NCI-H748 (cell line): ENCODE data around the gene NEB.
"Not testable (repeated sequence)": the region's sequence is repeated elsewhere in the genome, so short reads cannot be mapped to it uniquely, and the experiment has no call there.

Source experiments
- DNase-seq: peaks from one replicate; lab custom pipeline; 2025; ENCODE audit not compliant: unreplicated experiment; lab: John Stamatoyannopoulos, UW

NEB gene

DNA sequence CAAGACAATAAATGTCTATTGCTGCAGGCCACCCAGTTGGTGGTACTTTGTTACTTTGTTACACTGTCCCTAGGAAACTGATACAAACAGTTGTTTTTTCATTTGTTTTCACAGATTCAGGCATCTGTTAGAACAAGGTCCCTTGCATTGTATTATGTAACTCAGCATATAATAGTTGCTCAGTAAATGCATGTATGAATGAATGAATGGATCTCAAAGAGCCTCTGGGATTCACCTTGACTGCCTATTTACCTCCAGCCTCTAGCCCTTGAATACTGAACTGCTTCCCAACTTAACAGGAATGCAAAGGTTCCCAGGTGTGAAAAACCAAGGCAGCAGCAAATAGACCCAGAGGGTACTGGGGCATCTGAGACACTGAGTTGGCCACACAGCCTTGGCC is 27.4 kb upstream of the NEB start:
- no peak for DNase-seq

DNA sequence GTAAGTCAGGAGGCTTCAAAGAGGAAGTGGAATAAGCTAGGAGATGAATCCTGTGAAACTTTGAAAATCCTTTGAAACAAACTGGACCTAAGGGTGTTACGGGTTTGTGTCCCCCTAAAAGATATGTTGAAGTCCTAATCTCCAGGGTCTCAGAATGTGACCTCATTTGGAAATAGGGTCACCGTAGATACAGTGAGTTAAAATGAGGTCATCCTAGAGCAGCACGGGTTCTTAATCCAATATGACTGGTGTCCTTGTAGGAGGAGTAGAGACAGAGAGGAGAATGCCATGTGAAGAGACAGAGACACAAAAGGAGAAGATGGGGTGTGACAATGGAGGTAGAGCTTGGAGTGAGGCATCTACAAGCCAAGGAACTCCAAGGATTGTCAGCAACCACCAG is 26.9 kb upstream of the NEB start:
- no peak for DNase-seq

DNA sequence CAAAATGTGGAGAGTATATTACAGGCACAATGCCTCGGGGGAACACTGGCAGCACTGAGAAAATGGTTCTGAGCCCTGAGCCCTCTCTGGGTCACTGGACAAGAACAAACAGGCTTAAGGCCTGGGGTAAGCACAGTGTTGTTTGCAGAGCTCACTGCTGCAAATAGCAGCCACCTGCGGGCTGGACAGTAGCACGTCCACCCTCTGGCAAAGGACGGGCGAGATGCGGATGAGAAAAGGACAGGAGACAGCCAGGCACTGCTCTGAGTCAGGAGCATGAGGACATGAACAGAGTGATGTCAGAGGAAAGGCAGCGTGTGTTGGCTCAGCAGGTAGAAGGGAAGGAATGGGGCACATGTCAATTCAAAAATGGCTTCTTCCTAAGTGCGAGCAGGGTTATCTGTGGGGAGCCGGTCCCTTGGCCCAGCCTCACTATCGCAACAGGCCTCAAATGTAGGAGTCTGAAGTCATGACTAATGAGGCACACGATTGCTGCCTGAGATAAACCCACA is 25.9 kb upstream of the NEB start:
- peak; percentile 55 for DNase-seq

DNA sequence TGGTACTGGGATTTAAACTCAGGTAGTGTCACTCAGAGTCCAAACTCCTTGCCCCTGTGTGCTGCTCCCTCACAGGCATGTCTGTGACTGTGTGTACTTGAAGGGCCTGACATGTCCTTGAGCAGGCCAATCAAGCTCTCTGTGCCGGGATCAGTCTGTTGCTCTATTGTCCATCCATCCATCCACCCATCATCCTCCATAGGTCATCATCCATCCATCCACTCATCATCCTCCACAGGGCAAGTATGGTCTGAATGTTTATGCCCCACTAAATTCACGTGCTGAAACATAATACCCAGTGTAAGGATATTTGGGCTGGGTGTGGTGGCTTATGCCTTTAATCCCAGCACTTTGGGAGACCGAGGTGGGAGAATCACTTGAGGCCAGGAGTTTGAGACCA is 24.5 kb upstream of the NEB start:
- DNase-seq: no peak

DNA sequence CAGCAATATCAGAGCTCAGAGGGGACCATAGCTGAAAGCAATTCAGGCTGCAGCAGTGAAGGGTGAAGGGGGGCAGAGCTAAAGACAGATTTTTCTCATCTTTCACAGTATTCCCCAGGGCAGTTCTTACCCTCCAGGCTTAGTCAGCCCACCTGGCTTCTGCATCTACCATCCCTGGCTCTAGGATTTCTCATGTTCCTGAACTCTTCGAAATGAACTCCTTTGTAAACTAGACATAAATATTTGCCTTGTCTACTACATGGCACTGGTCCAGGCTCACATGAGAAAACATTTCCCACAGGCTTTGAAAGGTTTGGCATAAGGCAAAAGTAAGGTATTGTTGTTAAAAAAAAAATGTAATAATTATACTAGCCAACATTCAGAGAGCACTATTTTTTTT is 23.6 kb upstream of the NEB start:
- DNase-seq: peak; percentile 20

DNA sequence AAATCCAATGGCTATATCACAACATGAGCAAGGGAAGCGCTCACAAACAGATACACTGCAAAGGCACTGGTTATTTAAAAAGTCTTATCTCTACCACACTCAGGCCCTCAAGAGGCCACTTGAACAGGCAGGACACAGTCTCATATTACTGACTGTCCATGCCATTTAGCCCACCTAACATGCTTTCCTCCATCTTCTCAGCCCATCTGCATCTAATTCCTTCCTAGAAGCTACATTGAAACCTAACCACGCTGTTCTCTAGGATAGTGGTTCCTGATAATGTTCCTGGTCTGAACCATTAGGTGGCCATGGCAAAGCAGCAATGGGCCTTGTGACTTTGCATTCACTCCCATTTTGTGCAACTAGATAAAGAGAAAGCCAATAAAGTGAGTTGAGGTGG is 22.5 kb upstream of the NEB start:
- no peak for DNase-seq

DNA sequence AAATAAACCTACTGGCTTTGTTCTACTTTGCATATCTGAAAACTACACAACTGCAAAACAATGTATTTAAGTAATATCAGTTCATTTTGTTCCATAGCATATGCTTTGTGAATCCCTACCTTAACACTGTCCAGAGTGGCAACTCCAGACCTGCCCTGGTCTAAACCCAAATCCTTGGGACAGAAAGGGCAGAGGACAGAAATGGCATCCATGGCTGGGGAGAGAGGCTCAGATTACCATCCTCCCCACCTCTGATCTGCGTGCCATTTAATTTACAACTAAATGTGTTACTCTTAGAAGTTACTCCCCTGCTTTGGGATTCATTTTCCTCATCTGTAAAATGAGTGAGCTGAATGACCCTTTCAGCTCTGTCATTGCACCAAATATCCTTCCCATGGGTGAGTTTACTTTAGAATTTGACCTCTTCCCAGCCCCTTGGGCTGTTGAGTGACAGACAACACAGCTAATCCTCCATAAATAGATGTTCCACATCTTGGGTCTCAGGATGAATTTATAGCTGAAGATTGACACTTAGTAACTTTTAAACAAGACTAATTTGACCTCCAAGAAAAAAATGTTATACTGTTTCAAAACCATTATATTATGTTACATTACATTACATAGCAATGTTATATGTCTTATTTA is 20.1 kb upstream of the NEB start:
- DNase-seq: no peak

DNA sequence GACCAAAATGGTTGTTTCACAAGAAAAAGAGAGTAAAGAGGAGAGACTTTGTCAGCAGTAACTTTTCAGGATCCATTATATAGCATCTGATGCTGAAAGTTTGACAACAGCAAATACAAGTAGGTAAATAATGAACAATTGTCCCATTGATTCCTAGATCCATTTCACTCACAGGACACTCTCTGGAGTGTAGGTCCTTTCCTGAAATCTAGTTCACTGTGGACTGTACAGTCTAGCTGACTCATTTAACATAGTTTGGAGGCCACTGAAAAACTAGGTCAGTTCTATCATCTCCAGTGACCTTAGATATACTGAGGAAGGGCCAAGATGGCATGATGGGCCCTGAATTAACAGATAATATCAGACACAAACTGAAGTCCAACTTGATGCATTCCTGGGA is 19.3 kb upstream of the NEB start:
- no peak for DNase-seq

DNA sequence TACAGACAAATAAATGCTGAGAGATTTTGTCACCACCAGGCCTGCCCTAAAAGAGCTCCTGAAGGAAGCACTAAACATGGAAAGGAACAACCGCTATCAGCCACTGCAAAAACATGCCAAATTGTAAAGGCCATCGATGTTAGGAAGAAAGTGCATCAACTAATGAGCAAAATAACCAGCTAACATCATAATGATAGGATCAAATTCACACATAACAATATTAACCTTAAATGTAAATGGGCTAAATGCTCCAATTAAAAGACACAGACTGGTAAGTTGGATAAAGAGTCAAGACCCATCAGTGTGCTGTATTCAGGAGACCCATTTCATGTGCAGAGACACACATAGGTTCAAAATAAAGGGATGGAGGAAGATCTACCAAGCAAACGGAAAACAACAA is 11.0 kb upstream of the NEB start:
- not testable (repeated sequence) for DNase-seq

DNA sequence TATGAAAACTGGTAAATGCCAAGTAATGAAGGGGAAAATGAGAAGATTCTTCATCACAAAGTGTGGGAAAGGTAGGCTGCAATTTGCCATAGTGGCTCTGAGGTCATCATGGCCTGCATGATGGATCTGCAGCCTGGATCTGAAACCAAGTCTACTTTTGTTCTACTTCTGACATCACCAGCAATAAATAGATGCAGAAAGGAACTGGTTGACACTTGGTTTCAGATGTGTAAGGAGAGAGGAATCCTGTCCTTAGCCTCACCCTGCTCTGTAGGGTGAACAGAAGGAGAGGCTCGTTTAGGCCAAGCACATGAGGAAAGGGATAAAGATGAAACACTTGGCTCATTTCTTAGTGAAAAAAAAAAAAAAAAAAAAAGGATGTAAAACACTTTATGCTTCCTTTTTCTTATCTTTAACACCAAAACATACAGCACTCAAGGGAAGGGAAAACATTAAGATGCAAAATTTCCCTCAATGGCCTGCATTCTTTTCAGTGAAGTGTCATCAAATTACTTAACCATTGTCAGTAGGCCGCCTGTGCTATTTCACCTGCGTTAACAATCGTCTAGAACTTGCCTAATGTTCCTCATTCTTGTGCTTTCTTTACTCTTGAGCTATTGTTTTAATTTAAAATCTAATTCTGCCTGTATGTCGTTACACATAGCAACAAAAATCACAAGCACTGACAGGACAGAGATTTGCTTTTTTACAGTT is 3.9 kb downstream of the NEB start:
- no peak for DNase-seq

DNA sequence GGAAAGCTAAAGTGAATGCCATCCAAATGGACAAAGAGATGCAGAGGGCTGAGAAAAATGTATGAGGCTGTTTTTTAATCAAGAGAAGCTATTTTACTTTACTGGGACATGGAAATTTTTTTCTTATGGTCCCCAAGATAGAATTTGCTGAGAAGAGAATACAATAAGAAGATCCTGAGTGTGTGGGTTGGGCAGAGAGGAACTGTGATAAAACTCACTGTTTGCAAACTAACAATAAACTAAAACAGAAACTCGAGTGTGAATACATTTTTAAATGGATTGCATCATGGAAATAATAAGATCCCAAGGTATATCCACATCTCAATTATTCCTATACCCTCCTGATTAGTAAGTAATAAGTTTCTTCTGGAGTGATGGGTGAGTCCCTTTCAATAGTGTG is 4.4 kb downstream of the NEB start:
- no peak for DNase-seq

DNA sequence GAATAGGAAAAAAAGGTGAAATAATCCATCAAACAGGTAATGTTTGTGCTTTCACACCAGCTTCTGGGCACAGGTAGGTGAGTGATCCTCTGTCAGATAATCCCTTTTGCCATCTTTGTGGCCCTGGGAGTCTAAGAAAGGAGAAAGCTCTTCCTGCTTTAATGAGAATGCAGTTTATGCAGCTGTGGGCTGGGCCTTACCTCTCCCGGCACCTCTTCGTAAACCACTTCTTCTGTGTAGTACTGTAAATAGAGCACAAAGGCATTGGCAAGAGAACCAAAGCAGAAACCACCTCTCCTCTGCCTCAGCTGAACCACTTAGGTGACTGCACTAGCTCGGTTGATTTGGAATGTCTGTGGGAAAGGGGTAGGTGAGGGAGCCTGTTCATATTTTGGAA is 4.9 kb downstream of the NEB start:
- no peak for DNase-seq

DNA sequence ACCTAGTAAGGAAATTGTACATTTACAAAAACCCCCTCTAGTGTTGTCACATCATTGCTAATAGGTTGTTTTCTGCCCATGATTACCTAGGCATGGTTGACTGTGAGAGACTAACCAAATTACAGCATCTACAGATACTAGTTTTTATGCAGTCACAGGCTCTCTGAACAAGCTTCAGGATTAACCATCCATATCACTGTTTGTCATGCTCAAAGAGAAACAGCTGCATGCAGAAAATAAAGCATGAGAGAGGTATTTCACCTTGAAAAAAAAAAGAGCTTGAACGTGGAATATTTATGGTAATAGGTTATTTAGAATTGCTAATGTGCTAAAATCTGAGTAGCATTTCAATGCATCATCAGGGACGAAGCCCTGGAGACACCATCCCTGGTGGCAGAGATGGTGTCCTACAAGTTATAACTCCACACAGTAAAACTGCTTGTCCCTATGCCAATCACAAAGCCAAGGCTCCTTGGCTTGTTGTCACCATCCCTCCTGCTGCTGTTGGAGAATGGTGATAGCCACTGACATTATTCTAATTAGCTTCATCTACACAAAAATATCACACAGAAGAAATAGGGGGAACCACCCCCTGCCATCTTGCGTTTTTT is 5.4 kb downstream of the NEB start:
- DNase-seq: no peak

DNA sequence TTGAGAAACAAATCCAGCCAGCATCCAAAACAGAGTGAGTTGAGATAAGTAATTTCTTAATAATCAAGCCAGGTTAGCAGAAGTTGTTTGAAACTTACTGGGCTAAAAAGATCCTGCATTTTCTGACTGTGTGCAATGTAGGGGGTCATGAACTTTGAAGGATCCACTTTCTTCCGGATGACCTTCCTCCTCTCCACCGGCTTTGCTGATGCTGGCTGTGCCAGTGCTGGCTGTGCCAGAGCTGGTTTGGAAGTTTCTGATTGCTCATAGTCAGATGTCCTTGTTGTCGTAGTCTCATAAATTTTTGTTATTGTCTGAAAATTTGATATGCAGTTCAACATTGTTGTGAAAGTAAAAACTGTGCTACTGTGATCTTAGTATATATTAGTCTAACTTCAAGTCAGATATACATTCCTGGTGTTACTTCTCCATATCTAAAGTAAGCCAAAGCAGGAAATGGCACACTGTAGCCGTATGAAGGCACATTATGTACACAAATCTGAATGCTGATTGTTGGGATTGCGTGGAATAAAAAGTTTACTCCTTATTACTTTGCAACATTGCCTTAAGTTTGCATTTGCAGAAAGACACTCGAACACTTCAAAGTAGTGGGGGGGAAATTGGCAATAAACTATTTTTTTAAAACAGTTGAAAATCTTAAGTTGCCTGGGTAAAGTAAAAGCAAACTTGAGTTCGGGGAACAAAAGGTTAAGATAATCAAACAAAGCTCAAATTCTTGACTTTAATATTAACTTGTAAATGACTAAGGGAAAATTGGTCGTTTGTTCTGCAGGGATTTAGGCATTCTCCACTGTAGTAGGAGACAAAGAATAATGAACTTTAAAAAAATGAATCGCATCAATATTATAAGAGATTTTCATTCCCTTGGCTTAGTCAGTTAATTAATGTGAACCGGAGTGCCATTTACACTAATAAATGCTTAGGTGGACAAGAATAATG is 6.4 kb downstream of the NEB start:
- DNase-seq: no peak

DNA sequence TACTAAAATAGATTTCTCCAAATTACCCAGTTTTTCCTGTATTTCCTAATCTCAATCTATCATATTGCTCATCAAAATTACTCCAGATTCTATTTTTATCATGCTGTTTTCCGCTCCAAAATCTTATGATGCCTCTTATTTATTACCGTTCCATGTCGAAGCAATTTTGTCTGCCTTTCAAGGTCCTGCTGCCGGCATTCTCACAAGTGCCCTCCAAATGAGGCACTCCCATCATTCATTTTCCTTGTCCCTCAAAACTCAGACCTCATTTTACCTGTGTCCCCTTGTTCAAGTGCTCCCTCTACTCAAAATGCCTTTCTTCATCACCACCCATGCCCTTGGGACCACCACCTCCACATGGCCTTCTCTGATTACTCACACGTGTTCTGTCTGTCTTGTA is 13.1 kb downstream of the NEB start:
- DNase-seq: no peak

DNA sequence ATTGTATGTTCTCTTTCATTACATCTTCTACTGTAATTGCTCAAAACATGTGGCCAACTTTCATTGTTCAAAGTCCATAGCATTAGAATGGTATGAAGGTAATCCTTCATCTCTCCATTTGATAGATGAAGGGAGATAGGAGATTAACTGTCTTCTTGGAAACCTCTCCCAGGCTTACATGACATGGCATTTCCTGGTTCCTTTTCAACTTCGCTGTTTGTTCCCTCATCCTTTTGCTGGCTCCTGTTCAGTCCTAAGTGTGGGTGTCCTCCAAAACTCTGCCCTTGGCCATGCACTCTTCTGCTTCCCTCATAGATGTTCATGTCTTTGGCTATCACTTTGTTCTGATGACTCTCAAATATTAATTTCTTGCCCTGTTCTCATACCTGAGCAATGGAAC is 13.8 kb downstream of the NEB start:
- no peak for DNase-seq

DNA sequence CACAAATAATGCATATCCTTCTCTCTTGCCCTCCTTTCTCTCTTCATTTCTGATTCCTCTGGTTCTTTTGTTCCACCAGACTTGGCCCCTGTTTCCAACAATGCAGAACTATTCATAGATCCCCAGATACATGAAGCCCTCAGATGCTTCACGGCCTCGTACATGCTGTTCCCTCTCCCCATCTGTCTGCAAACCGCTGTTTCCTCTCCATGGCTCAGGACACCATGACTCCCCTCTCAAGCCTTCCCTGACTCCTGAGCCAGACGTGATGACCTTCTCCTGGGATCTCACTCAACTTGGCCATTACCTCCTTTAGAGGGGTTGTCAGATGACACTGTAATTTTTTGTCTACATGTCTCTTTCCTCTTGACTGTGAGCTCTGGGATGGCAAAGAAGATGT is 15.5 kb downstream of the NEB start:
- DNase-seq: no peak

DNA sequence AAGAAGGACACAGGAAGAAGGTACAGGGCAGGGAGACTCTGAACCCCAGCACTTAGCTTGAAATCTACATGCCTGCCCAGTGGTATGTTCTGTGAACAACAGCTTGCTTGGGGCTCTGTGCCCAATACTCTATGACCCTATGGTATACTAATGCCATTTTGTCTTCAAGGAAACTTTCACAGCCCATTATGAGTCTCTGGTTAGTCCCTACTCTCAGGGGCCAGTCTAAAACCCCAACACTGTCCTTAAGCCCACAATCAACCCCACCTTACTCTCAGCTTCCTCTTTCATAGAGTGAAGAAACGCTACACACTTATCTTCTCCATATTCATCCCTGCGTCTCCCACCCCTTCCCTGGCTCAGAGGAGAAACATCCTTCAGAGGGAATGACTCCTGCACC is 16.0 kb downstream of the NEB start:
- no peak for DNase-seq

DNA sequence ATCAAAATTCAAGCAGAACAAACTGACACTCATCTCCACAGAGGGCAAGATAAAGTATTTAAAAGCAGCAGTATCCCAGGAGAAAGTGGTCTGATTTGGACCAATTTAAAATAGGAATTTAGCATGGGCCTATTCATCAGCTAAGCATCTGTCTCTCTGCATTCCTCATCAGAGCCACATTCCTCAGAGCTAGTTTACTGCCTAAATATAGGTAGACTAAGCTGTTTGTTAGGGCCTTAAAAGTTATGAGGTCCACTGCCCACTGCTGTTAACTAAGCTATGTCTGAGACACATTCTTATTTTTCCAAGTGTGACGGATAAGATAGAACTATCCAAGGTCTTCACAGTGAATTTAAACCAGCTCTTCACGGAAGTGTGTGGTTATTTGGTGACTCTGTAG is 17.6 kb downstream of the NEB start:
- DNase-seq: no peak

DNA sequence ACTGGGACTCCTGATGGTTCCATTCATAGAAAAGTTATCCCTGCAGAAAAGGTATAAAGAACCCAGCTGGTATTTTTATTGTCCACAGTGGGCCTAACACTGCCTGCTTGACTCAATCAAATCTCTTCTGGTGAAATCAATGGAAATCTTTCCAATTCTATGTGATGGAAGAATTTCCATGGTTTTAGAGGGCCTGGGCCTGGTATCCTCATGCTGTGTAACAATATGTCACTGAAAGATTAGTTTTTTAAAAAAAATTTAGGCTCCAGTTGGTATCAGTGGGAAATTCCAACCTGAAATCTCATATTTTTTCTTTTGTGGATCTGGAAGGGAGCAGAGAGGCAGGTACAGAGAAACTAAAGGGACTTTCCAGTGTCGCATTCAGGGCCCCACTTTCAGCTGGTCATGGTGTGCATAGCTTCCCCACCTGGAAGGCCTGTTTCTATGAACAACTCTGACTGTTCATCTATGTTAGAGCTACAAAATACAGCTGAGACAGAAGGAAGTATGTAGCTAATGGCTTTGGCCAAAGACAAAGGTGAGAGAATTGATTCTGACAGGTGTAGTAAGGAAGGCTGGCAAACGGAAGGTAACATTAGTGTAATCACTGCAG is 20.9 kb downstream of the NEB start:
- DNase-seq: no peak

DNA sequence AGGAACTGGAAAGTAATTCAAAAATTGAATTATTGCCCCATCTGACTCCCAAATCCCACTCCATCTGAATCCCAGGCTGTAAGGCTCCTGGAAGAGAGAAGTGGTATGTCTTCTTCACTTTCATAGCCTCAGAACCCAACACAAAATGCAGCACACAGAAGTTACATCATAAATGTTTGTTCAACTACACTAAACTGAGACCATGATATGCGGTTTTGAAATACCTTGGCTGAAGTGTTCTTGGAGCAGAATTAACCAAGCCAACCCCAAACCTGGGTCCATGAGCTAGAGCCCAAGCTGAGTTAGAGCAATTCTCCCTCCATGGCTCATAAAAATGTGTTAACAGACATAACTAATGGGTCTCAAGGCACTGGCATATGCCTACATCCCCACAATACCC is 23.3 kb downstream of the NEB start:
- no peak for DNase-seq
